ENCODE results near the gene CA5A. TPM values are rescaled to one million over a fixed set of nuclear protein-coding genes. Genes with fewer than 3 reads are reported as not detected.
A peak's percentile ranks its signal among the peaks of the same experiment; 100 is the strongest.

CA5A gene
- total and polyA plus RNA-seq, 2 donors: 0.05 to 0.09 TPM

- no peak for DNase-seq (ENCODE audit: low read depth in 6 of 9, low spot score in 9 of 9)
These were observed 81.2 kb downstream of the CA5A start for GRCh38 chr16:87854907-87855683.

DNA sequence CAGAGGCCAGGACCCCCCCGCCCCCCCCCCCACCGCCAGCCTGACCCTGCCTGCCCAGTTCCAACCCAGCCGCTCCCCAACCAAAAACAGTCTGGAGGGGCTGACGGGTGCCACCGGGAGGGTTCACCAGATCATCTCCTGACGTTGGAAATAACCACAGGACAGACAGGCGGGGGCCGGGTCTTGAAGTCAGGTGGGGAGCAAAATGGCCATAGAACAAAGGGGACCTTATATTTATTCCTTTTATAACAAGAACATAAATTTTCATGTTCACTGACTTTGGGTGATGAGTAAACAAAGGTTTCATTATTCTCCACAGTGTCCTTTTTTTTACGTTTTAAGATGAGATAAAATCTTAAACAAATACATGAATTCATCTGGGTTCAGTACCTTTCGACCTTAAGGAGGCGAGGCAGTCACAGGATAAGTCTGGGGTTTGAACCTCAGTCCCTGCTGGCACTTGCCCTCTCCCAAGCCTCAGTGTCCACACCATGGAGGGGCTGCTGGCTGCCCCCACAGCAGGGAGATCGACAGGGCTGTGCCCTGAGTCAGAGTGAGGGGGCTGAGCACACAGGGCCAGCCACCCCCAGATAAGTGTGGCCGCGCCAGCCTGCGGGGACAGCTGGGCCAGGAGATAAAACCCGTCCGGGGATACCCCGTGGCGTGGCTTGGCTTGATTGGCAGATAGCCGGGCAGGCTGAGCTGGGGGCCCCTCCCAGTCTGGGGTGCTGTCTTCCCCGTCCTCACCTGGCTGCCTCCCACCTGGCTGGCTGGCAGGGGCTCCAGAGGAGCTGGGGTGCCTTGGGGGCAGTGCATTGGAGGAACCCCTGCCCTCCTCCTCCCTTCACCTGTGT lies 82.0 kb downstream of the CA5A start:
- H3K27me3 ChIP-seq (ENCODE audit: control insufficient read depth in 2 of 2, insufficient read depth in 1 of 2, low read length in 1 of 2): no peaks in the 10 kb centered on the region
- H3K9me3 ChIP-seq (ENCODE audit: control insufficient read depth in 2 of 2, insufficient read depth in 1 of 2, low read length in 1 of 2): peaks cover 0 to 3% of the 10 kb centered on the region in 2 donors
- H3K27ac ChIP-seq (ENCODE audit: low read depth in 1 of 2, low read length in 1 of 2): no peak overlapping the region
- H3K4me1 ChIP-seq (ENCODE audit: control insufficient read depth in 2 of 2, insufficient read depth in 2 of 2, low read length in 2 of 2): peaks cover 15 to 53% of the 10 kb centered on the region in 2 donors
- 77% methylated on average over 21 of the region's 21 CpGs for WGBS
- H3K4me3 ChIP-seq (ENCODE audit: low read length in 2 of 2): no peak overlapping the region
- no peak for DNase-seq (ENCODE audit: low read depth in 6 of 9, low spot score in 9 of 9)
- peaks cover 6 to 14% of the 10 kb centered on the region in 2 donors for H3K36me3 ChIP-seq (ENCODE audit: control insufficient read depth in 2 of 2, insufficient read depth in 2 of 2, low read length in 1 of 2)

More at GRCh38 chr16:87854907-87855683, 81.2 kb downstream of the CA5A start:
- Histone ChIP-seq H3K4me1 (ENCODE audit: control insufficient read depth in 2 of 2, insufficient read depth in 2 of 2, low read length in 2 of 2) (peaks cover 12 to 47% of the 10 kb centered on the region in 2 donors), H3K9me3 (ENCODE audit: control insufficient read depth in 2 of 2, insufficient read depth in 1 of 2, low read length in 1 of 2) (peaks cover 0 to 3% of the 10 kb centered on the region in 2 donors), H3K27ac (ENCODE audit: low read depth in 1 of 2, low read length in 1 of 2) (no peak overlapping the region), H3K36me3 (ENCODE audit: control insufficient read depth in 2 of 2, insufficient read depth in 2 of 2, low read length in 1 of 2) (peaks cover 6 to 7% of the 10 kb centered on the region in 2 donors), H3K27me3 (ENCODE audit: control insufficient read depth in 2 of 2, insufficient read depth in 1 of 2, low read length in 1 of 2) (no peaks in the 10 kb centered on the region), H3K4me3 (ENCODE audit: low read length in 2 of 2) (no peak overlapping the region)
- WGBS: 96% methylated on average over 22 of the region's 22 CpGs

DNA sequence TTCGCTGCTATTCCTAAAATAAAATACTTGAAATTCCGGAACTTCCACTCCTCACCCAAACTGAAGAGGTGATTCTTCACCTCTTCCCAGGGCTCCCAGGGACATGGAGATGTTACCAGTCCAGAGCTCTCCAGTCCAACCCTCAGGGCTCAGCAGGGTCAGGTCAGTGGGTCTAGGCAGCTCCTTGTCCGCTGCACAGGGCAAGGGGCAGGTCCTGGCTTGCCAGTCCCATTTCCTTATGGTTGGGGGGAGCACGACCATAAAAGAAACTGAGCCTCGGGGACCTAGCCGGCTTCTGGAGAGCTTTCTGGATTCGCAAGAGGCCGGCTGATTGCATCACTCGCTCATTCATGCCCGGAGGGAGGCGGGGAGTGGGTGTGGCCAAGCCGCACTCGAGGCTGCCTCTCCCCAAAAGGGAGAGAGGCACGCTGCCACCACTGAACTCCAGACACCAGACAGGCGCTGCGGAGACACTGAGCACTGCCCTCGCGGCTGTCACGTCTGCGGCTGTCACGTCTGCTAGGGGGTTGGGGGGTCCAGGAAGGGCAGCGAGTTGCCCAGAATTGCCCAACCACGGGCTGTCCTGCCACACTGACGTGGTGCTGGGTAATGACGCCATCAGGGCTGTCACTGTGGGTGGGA lies 82.8 kb downstream of the CA5A start:
- H3K27ac ChIP-seq (ENCODE audit: low read depth in 1 of 2, low read length in 1 of 2): no peak overlapping the region
- WGBS: 19% methylated on average over 25 of the region's 25 CpGs
- H3K4me3 ChIP-seq (ENCODE audit: low read length in 2 of 2): no peak overlapping the region
- peaks cover 0 to 3% of the 10 kb centered on the region in 2 donors for H3K9me3 ChIP-seq (ENCODE audit: control insufficient read depth in 2 of 2, insufficient read depth in 1 of 2, low read length in 1 of 2)
- no peaks in the 10 kb centered on the region for H3K27me3 ChIP-seq (ENCODE audit: control insufficient read depth in 2 of 2, insufficient read depth in 1 of 2, low read length in 1 of 2)
- peak in 5 of 9 donors; percentile 62 to 88 (median 75) for DNase-seq (ENCODE audit: low read depth in 6 of 9, low spot score in 9 of 9)
- peaks cover 15 to 53% of the 10 kb centered on the region in 2 donors for H3K4me1 ChIP-seq (ENCODE audit: control insufficient read depth in 2 of 2, insufficient read depth in 2 of 2, low read length in 2 of 2)
- peaks cover 12 to 19% of the 10 kb centered on the region in 2 donors for H3K36me3 ChIP-seq (ENCODE audit: control insufficient read depth in 2 of 2, insufficient read depth in 2 of 2, low read length in 1 of 2)

DNA sequence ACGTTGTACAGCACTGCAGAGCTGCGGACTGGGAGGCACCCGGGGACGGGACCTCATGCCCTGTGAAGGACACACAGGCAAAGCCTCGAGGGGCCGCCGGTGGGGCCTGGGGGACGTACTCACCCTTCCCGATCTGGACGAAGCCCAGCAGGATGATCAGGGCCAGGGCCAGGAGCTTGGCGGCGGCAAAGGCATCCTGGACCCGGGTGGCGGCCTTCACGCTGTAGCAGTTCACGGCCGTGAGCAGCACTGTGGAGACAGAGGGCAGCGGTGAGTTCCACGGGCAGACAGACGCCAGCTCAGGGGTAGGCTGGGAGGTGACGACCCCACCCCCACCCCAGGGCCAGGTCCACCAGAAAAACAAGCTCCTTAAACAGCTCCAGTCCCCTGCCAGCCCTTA lies 84.7 kb downstream of the CA5A start:
- Histone ChIP-seq H3K9me3 (ENCODE audit: control insufficient read depth in 2 of 2, insufficient read depth in 1 of 2, low read length in 1 of 2) (peaks cover 0 to 3% of the 10 kb centered on the region in 2 donors), H3K4me3 (ENCODE audit: low read length in 2 of 2) (no peak overlapping the region), H3K27ac (ENCODE audit: low read depth in 1 of 2, low read length in 1 of 2) (no peak overlapping the region), H3K27me3 (ENCODE audit: control insufficient read depth in 2 of 2, insufficient read depth in 1 of 2, low read length in 1 of 2) (no peaks in the 10 kb centered on the region), H3K36me3 (ENCODE audit: control insufficient read depth in 2 of 2, insufficient read depth in 2 of 2, low read length in 1 of 2) (peaks cover 19% of the 10 kb centered on the region in 2 donors), H3K4me1 (ENCODE audit: control insufficient read depth in 2 of 2, insufficient read depth in 2 of 2, low read length in 2 of 2) (peaks cover 15 to 53% of the 10 kb centered on the region in 2 donors)
- DNase-seq (ENCODE audit: low read depth in 6 of 9, low spot score in 9 of 9): no peak
- WGBS: 94% methylated on average over 21 of the region's 21 CpGs

GRCh38 chr16:87851141-87851587 lies 85.2 kb downstream of the CA5A start:
- H3K4me3 ChIP-seq (ENCODE audit: low read length in 2 of 2): no peak overlapping the region
- H3K4me1 ChIP-seq (ENCODE audit: control insufficient read depth in 2 of 2, insufficient read depth in 2 of 2, low read length in 2 of 2): peaks cover 15 to 52% of the 10 kb centered on the region in 2 donors
- peaks cover 0 to 3% of the 10 kb centered on the region in 2 donors for H3K9me3 ChIP-seq (ENCODE audit: control insufficient read depth in 2 of 2, insufficient read depth in 1 of 2, low read length in 1 of 2)
- peaks cover 19% of the 10 kb centered on the region in 2 donors for H3K36me3 ChIP-seq (ENCODE audit: control insufficient read depth in 2 of 2, insufficient read depth in 2 of 2, low read length in 1 of 2)
- H3K27me3 ChIP-seq (ENCODE audit: control insufficient read depth in 2 of 2, insufficient read depth in 1 of 2, low read length in 1 of 2): no peaks in the 10 kb centered on the region
- 94% methylated on average over 14 of the region's 14 CpGs for WGBS
- no peak for DNase-seq (ENCODE audit: low read depth in 6 of 9, low spot score in 9 of 9)
- H3K27ac ChIP-seq (ENCODE audit: low read depth in 1 of 2, low read length in 1 of 2): no peak overlapping the region

DNA sequence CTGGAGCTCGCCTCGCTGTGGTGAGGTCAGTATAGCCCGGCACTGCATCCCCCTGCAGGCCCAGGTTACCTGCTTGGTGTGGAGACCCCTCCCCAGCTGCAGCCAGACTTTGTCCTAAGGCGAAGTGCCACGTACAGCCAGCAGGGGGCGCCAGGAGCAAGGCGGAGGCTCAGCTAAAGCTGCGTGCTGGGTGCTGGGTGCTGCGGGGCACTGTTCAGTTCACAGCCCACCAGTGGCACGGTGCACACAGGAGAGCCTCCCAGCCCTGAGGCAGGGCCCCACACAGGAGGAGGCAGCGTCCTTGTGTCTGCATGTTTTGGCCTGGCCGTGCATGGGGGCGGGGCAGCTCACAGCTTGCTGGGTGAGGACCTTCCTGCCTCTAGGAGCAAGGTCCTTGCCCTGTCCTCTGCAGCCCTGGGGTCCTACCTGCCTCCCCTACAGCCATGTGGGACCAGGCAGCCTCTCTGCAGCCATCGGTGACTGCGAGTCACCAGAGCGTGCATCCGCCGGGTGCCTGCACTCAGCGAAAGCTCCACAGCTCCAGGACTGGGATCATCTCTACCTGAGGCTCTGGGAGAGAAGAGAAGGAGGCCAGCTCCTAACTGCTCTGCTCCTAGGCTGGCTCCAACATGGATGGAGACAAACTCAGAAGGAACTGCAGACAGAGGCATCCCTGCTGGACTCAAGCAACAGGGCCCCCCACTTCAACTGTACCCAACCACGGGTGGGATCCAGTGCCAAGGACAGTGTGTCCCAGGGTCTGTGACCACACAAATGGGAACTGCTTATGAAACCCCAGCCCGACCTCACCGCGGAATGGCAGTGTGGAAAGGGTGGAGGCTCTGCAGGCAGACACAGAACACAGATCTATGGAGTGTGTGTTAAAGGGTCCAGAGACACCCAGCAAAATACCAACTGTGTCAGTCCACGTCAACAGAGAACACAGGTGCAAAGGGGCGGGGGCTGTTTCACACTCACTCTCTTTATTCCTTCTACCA lies 86.0 kb downstream of the CA5A start:
- 67% methylated on average over 25 of the region's 25 CpGs for WGBS
- Histone ChIP-seq H3K36me3 (ENCODE audit: control insufficient read depth in 2 of 2, insufficient read depth in 2 of 2, low read length in 1 of 2) (peaks cover 19 to 23% of the 10 kb centered on the region in 2 donors), H3K27ac (ENCODE audit: low read depth in 1 of 2, low read length in 1 of 2) (peak overlapping the region in 1 of 2 donors; percentile 53), H3K9me3 (ENCODE audit: control insufficient read depth in 2 of 2, insufficient read depth in 1 of 2, low read length in 1 of 2) (peaks cover 0 to 3% of the 10 kb centered on the region in 2 donors), H3K4me1 (ENCODE audit: control insufficient read depth in 2 of 2, insufficient read depth in 2 of 2, low read length in 2 of 2) (peaks cover 15 to 47% of the 10 kb centered on the region in 2 donors), H3K27me3 (ENCODE audit: control insufficient read depth in 2 of 2, insufficient read depth in 1 of 2, low read length in 1 of 2) (no peaks in the 10 kb centered on the region), H3K4me3 (ENCODE audit: low read length in 2 of 2) (no peak overlapping the region)
- peak in 5 of 9 donors; percentile 40 to 80 (median 65) for DNase-seq (ENCODE audit: low read depth in 6 of 9, low spot score in 9 of 9)

- no peak for DNase-seq (ENCODE audit: low read depth in 6 of 9, low spot score in 9 of 9)
- H3K4me3 ChIP-seq (ENCODE audit: low read length in 2 of 2): no peak overlapping the region
- H3K27me3 ChIP-seq (ENCODE audit: control insufficient read depth in 2 of 2, insufficient read depth in 1 of 2, low read length in 1 of 2): no peaks in the 10 kb centered on the region
- H3K27ac ChIP-seq (ENCODE audit: low read depth in 1 of 2, low read length in 1 of 2): no peak overlapping the region
- WGBS: 93% methylated on average over 16 of the region's 16 CpGs
- peaks cover 15 to 45% of the 10 kb centered on the region in 2 donors for H3K4me1 ChIP-seq (ENCODE audit: control insufficient read depth in 2 of 2, insufficient read depth in 2 of 2, low read length in 2 of 2)
- H3K9me3 ChIP-seq (ENCODE audit: control insufficient read depth in 2 of 2, insufficient read depth in 1 of 2, low read length in 1 of 2): peaks cover 0 to 3% of the 10 kb centered on the region in 2 donors
- peaks cover 23 to 25% of the 10 kb centered on the region in 2 donors for H3K36me3 ChIP-seq (ENCODE audit: control insufficient read depth in 2 of 2, insufficient read depth in 2 of 2, low read length in 1 of 2)
These were observed 86.8 kb downstream of the CA5A start for GRCh38 chr16:87849419-87850008.
